Chondrocyte (in vitro differentiated cells): Measurements from ENCODE around the gene SNED1. TPM values are rescaled to one million over a fixed set of nuclear protein-coding genes. Genes with fewer than 3 reads are reported as not detected.
"Not testable (repeated sequence)": the region's sequence is repeated elsewhere in the genome, so short reads cannot be mapped to it uniquely, and the experiment has no call there.

Experiments used
- DNase-seq: peaks from one replicate; pipeline ENCODE4 v3.0.0; 2021; ENCODE audit warnings: mixed read lengths, low spot score
- H3K27ac Mint-ChIP-seq: one replicate; pipeline ENCODE4 v1.8.0; 2021; ENCODE audit warnings: mild to moderate bottlenecking, moderate library complexity, mixed read lengths; ENCODE audit not compliant: unreplicated experiment
- H3K27me3 Mint-ChIP-seq: 2 replicates; pipeline ENCODE4 v1.8.0; 2021; ENCODE audit warnings: low read depth, mixed read lengths
- H3K36me3 Mint-ChIP-seq: 2 replicates; pipeline ENCODE4 v1.8.0; 2021; ENCODE audit warnings: low read depth, mixed read lengths
- H3K4me1 Mint-ChIP-seq: 2 replicates; pipeline ENCODE4 v1.8.0; 2021; ENCODE audit warnings: low read depth, mild to moderate bottlenecking, mixed read lengths
- H3K4me3 Mint-ChIP-seq: one replicate; pipeline ENCODE4 v1.8.0; 2021; ENCODE audit warnings: mild to moderate bottlenecking, moderate library complexity, mixed read lengths; ENCODE audit not compliant: unreplicated experiment
- H3K9me3 Mint-ChIP-seq: 2 replicates; pipeline ENCODE4 v1.8.0; 2021; ENCODE audit warnings: low read depth, mixed read lengths
- CTCF ChIP-seq: fragments of 200-600 bp; sonication (generic); IDR thresholded peaks from 2 replicates; pipeline ENCODE4 v1.5.0; 2021; ENCODE audit warnings: antibody characterized with exemption, mild to moderate bottlenecking, moderate library complexity
- total RNA-seq: library from RNA; stranded (reverse); gene quantifications from 3 replicates; pipeline ENCODE4 v1.2.1, GENCODE V29; 2021

SNED1 gene
- total RNA-seq, 1 donor from 2014 or later, result 1.9 TPM

GRCh38 chr2:241092677-241093076 lies 94.3 kb downstream of the SNED1 start:
- Mint-ChIP-seq H3K4me3 (no peak overlapping the region), H3K4me1 (peaks cover 15% of the 10 kb centered on the region), H3K27ac (peak overlapping the region; percentile 71), H3K9me3 (no peaks in the 10 kb centered on the region), H3K27me3 (no peaks in the 10 kb centered on the region), H3K36me3 (peaks cover 44% of the 10 kb centered on the region)
- no peak for DNase-seq
- TF ChIP-seq CTCF, result no peak

DNA sequence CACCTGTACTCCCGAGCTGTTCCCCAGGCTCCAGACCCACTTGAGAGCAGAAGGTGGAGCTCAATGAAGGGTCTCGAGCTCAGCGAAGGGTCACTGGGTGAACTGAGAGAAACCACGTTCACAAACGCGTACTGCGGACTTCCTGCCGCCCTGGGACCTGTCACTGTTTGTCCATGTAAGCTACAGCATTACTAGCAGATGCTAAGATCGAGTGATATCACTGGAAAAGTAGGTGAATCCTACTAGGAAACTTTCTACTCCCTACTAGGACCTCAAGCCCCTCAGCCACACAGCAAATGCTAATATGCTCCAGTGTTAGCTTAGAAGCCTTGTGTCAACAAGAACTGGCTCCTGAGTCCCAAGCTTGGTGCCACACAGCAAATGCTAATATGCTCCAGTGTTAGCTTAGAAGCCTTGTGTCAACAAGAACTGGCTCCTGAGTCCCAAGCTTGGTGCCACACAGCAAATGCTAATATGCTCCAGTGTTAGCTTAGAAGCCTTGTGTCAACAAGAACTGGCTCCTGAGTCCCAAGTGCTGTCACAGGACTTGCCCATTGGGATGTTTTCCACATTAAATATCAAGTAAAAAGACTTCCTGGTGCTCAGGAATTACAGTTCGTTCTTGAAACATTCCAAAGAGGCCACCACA lies 94.8 kb downstream of the SNED1 start:
- Mint-ChIP-seq H3K4me1 (peaks cover 15% of the 10 kb centered on the region), H3K27ac (peak overlapping the region; percentile 71), H3K36me3 (peaks cover 39% of the 10 kb centered on the region)
- H3K4me3 Mint-ChIP-seq, H3K9me3 Mint-ChIP-seq, DNase-seq, H3K27me3 Mint-ChIP-seq: not testable (repeated sequence)

- Mint-ChIP-seq H3K9me3 (no peaks in the 10 kb centered on the region), H3K4me1 (peaks cover 15% of the 10 kb centered on the region), H3K36me3 (peaks cover 37% of the 10 kb centered on the region), H3K4me3 (no peak overlapping the region), H3K27me3 (no peaks in the 10 kb centered on the region), H3K27ac (no peak overlapping the region)
- no peak for DNase-seq
- no peak for TF ChIP-seq CTCF
These were observed 95.8 kb downstream of the SNED1 start for GRCh38 chr2:241094172-241094571.

DNA sequence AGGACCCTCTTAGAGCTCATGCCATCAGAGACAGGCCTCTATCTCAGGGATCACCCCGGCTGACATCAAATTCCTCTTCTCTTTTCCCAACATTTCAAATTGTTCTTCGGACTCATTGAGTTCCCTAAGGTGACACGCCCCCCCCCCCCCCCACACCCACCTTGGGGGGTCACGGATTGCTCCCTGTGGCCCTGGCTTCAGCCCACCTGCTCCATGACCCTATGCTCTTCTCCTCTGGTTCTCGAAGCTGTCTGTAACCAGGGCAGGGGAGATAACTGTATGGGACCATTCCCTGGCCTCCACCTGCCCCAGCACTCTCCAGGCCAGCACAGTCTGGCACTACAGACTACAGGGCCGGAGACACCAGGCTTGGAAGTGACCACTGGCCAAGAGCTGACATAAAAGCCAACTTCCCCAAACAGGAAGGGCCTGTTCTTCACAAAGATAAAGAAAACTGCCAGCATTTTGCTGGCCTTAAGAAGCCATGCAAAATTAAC lies 96.6 kb downstream of the SNED1 start:
- Mint-ChIP-seq H3K27ac (no peak overlapping the region), H3K9me3 (no peaks in the 10 kb centered on the region), H3K27me3 (no peaks in the 10 kb centered on the region), H3K4me1 (peaks cover 15% of the 10 kb centered on the region), H3K4me3 (no peak overlapping the region), H3K36me3 (peaks cover 33% of the 10 kb centered on the region)
- TF ChIP-seq CTCF, result no peak
- no peak for DNase-seq

GRCh38 chr2:241095594-241096290 lies 97.3 kb downstream of the SNED1 start:
- Mint-ChIP-seq H3K36me3 (peaks cover 33% of the 10 kb centered on the region), H3K4me3 (no peak overlapping the region), H3K4me1 (peaks cover 18% of the 10 kb centered on the region), H3K27ac (no peak overlapping the region), H3K27me3 (no peaks in the 10 kb centered on the region), H3K9me3 (no peaks in the 10 kb centered on the region)
- no peak for DNase-seq
- TF ChIP-seq CTCF, result no peak
